Measurements from ENCODE around the gene ZFYVE28. TPM values are rescaled to one million over a fixed set of nuclear protein-coding genes. Genes with fewer than 3 reads are reported as not detected.

The ZFYVE28 gene
- total and polyA plus RNA-seq, 2 of the 8 experiments (the other 6 are each of a cell fraction or from before 2014, with no cell fraction given): 1.7 to 4.9 TPM

- TF ChIP-seq ATF3 (IDR thresholded peaks at IDR 0.05; ENCODE audit: insufficient read depth, low read depth, low read length): no peak
Measured at GRCh38 chr4:2385516-2385915, 32.9 kb downstream of the ZFYVE28 start (continued).

All from H1 (cell line).